ENCODE data around the gene S100PBP. TPM values are rescaled to one million over a fixed set of nuclear protein-coding genes. Genes with fewer than 3 reads are reported as not detected.

The S100PBP gene
- total and polyA plus RNA-seq, 10 of the 15 experiments (the other 5 are each of a cell fraction or from before 2014, with no cell fraction given) = 17.0 to 98.3 (median 40.6) TPM

DNA sequence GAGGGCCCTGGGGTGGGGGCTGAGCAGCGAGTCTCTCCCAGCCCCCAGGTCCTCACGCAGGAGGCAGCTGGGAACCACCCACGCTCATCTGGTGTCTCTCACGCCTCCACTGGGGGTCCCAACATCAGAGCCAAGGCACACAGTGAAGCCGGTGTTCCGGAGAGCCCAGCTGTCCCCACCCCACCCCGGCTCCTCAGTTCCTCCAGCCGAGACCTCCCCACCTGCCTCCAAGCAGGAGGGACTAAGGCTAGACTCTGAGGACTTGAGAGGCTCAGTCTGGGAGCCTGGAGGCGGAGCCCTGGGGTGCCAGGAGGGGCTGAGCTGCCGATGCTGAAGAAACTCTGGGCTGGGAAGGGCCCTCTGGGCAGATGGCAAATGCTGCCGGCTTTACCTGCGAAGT lies 67.3 kb downstream of the S100PBP start:
- Histone ChIP-seq H3K4me2 (ENCODE audit: control insufficient read depth, insufficient read depth) (no peak overlapping the region), H3K9me3 (replicated peaks; ENCODE audit: control insufficient read depth, insufficient read depth, low read length) (no peaks in the 10 kb centered on the region), H4K20me1 (ENCODE audit: control insufficient read depth, insufficient read depth) (no peaks in the 10 kb centered on the region), H3K27me3 (replicated peaks in 1 of 2; ENCODE audit: control insufficient read depth in 2 of 2, insufficient read depth in 2 of 2, low read length in 1 of 2) (peaks cover 3 to 6% of the 10 kb centered on the region in 2 experiments; a peak in 3 of 4 replicates), H3K9ac (ENCODE audit: control insufficient read depth, insufficient read depth, low read length) (no peak overlapping the region), H3K4me1 (ENCODE audit: control insufficient read depth, insufficient read depth, low read length) (no peaks in the 10 kb centered on the region), H3K36me3 (ENCODE audit: control insufficient read depth in 2 of 2, insufficient read depth in 2 of 2, low read length in 1 of 2) (no peaks in the 10 kb centered on the region), H3K4me3 (no peak overlapping the region), H3K79me2 (ENCODE audit: control insufficient read depth, insufficient read depth, low read length) (no peaks in the 10 kb centered on the region), H3K27ac (ENCODE audit: control insufficient read depth, insufficient read depth) (no peak overlapping the region), H2AFZ (ENCODE audit: control insufficient read depth, low read depth, low read length) (no peak overlapping the region)
- ChIA-PET SMC1A (ENCODE audit: uncharacterized antibody, unreplicated experiment) (no interaction called here), RAD21 (ENCODE audit: unreplicated experiment) (no interaction called here), POLR2A (no interaction called here), CTCF (no interaction called here)
- intact Hi-C loops (cut with micrococcal nuclease; ENCODE audit: unreplicated experiment) = no loop called here
- BruUV-seq (replicated peaks) = no TSS peak
- DNase-seq (ENCODE audit: low read depth, low spot score) (no peak), ATAC-seq (peak; percentile 20; the same call in 1 of the 3 replicates), FAIRE-seq (no peak)
- in situ Hi-C loops (cut with MboI) = no loop called here
- WGBS (ENCODE audit: insufficient coverage, insufficient replicate concordance, low lambda C conversion rate, missing lambda C conversion rate) = 19% methylated on average over 11 of the region's 12 CpGs
- TF ChIP-seq, protein P1, sequence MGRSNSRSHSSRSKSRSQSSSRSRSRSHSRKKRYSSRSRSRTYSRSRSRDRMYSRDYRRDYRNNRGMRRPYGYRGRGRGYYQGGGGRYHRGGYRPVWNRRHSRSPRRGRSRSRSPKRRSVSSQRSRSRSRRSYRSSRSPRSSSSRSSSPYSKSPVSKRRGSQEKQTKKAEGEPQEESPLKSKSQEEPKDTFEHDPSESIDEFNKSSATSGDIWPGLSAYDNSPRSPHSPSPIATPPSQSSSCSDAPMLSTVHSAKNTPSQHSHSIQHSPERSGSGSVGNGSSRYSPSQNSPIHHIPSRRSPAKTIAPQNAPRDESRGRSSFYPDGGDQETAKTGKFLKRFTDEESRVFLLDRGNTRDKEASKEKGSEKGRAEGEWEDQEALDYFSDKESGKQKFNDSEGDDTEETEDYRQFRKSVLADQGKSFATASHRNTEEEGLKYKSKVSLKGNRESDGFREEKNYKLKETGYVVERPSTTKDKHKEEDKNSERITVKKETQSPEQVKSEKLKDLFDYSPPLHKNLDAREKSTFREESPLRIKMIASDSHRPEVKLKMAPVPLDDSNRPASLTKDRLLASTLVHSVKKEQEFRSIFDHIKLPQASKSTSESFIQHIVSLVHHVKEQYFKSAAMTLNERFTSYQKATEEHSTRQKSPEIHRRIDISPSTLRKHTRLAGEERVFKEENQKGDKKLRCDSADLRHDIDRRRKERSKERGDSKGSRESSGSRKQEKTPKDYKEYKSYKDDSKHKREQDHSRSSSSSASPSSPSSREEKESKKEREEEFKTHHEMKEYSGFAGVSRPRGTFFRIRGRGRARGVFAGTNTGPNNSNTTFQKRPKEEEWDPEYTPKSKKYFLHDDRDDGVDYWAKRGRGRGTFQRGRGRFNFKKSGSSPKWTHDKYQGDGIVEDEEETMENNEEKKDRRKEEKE (IDR thresholded peaks at IDR 0.05) = no peak
- TF ChIP-seq HCFC1 (IDR thresholded peaks at IDR 0.05; ENCODE audit: low read length) (no peak), NR2C2 (IDR thresholded peaks at IDR 0.05; ENCODE audit: borderline replicate concordance, control insufficient read depth, insufficient read length, low read depth) (no peak), KDM1A (IDR thresholded peaks at IDR 0.05; ENCODE audit: borderline replicate concordance) (no peak), MTA2 (IDR thresholded peaks at IDR 0.05; ENCODE audit: low read depth) (no peak), SREBF1 (IDR thresholded peaks at IDR 0.05; ENCODE audit: low read length) (no peak), POLR2A (IDR thresholded peaks at IDR 0.05; ENCODE audit: low read depth, low read length) (no peak), SIX5 (IDR thresholded peaks at IDR 0.05; ENCODE audit: low read depth, low read length, severe bottlenecking) (no peak), EGR1 (IDR thresholded peaks at IDR 0.05; ENCODE audit: borderline replicate concordance in 1 of 2, low read depth in 2 of 2, low read length in 2 of 2) (no peak), ZNF384 (IDR thresholded peaks at IDR 0.05; ENCODE audit: borderline replicate concordance, low read depth, low read length) (no peak), CEBPB (IDR thresholded peaks at IDR 0.05; ENCODE audit: borderline replicate concordance in 1 of 2, low read depth in 2 of 2, low read length in 2 of 2) (no peak), TCF7 (IDR thresholded peaks at IDR 0.05; ENCODE audit: borderline replicate concordance) (no peak), GATAD2B (conservative IDR thresholded peaks at IDR 0.05; ENCODE audit: low read depth) (no peak), MYB (IDR thresholded peaks at IDR 0.05; ENCODE audit: borderline replicate concordance, low read depth, low read length) (no peak), ESRRA (IDR thresholded peaks at IDR 0.05; ENCODE audit: low read length) (no peak), BHLHE40 (IDR thresholded peaks at IDR 0.05; ENCODE audit: borderline replicate concordance in 1 of 2, low read depth in 2 of 2, low read length in 1 of 2) (no peak)
- TF ChIP-seq, protein P2, sequence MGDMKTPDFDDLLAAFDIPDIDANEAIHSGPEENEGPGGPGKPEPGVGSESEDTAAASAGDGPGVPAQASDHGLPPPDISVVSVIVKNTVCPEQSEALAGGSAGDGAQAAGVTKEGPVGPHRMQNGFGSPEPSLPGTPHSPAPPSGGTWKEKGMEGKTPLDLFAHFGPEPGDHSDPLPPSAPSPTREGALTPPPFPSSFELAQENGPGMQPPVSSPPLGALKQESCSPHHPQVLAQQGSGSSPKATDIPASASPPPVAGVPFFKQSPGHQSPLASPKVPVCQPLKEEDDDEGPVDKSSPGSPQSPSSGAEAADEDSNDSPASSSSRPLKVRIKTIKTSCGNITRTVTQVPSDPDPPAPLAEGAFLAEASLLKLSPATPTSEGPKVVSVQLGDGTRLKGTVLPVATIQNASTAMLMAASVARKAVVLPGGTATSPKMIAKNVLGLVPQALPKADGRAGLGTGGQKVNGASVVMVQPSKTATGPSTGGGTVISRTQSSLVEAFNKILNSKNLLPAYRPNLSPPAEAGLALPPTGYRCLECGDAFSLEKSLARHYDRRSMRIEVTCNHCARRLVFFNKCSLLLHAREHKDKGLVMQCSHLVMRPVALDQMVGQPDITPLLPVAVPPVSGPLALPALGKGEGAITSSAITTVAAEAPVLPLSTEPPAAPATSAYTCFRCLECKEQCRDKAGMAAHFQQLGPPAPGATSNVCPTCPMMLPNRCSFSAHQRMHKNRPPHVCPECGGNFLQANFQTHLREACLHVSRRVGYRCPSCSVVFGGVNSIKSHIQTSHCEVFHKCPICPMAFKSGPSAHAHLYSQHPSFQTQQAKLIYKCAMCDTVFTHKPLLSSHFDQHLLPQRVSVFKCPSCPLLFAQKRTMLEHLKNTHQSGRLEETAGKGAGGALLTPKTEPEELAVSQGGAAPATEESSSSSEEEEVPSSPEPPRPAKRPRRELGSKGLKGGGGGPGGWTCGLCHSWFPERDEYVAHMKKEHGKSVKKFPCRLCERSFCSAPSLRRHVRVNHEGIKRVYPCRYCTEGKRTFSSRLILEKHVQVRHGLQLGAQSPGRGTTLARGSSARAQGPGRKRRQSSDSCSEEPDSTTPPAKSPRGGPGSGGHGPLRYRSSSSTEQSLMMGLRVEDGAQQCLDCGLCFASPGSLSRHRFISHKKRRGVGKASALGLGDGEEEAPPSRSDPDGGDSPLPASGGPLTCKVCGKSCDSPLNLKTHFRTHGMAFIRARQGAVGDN (IDR thresholded peaks at IDR 0.05) = no peak
- TF ChIP-seq, protein P3, sequence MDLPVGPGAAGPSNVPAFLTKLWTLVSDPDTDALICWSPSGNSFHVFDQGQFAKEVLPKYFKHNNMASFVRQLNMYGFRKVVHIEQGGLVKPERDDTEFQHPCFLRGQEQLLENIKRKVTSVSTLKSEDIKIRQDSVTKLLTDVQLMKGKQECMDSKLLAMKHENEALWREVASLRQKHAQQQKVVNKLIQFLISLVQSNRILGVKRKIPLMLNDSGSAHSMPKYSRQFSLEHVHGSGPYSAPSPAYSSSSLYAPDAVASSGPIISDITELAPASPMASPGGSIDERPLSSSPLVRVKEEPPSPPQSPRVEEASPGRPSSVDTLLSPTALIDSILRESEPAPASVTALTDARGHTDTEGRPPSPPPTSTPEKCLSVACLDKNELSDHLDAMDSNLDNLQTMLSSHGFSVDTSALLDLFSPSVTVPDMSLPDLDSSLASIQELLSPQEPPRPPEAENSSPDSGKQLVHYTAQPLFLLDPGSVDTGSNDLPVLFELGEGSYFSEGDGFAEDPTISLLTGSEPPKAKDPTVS (IDR thresholded peaks at IDR 0.05; ENCODE audit: low read depth, low read length) = no peak

Measured in GM12878 (cell line).